Adrenal gland (tissue), 12 donors: ENCODE data around the gene ATM. TPM values are rescaled to one million over a fixed set of nuclear protein-coding genes. Genes with fewer than 3 reads are reported as not detected.
"Not testable (repeated sequence)": the region's sequence is repeated elsewhere in the genome, so short reads cannot be mapped to it uniquely, and the experiment has no call there.

Experiments used
- DNase-seq, 7 donors: peaks; one replicate each; pipeline ENCODE4 v3.0.0-alpha.2; 2019 to 2020
- H3K27ac ChIP-seq, 5 donors: fragments of 200-600 bp; sonication (generic) in 4 of 5; 1 replicate in 3 of 5; 2 replicates in 2 of 5; pipeline versions ENCODE4 v1.5.1 to v1.8.0; 2016 to 2020; ENCODE audit warnings: mild to moderate bottlenecking in 1 of 5
- H3K27me3 ChIP-seq: fragments of 200-600 bp; 2 replicates; pipeline ENCODE4 v1.8.0; 2021
- H3K36me3 ChIP-seq, 2 donors: fragments of 200-600 bp; replicated peaks in 1 of 2; 1 replicate in 1 of 2; 2 replicates in 1 of 2; pipeline versions ENCODE4 v1.5.1 to v1.8.0; 2018 to 2022
- H3K4me1 ChIP-seq, 2 donors: fragments of 200-600 bp; replicated peaks in 1 of 2; 1 replicate in 1 of 2; 2 replicates in 1 of 2; pipeline versions ENCODE4 v1.5.1 to v1.8.0; 2018 to 2021
- H3K4me3 ChIP-seq, 4 donors: fragments of 200-600 bp; sonication (generic) in 3 of 4; one replicate each; pipeline ENCODE4 v1.5.1; 2016 to 2018
- H3K9me3 ChIP-seq, 3 donors: fragments of 200-600 bp; sonication (generic) in 1 of 3; replicated peaks in 1 of 3; 1 replicate in 2 of 3; 2 replicates in 1 of 3; pipeline versions ENCODE4 v1.5.1 to v1.8.0; 2016 to 2021
- POLR2A ChIP-seq, 2 donors: fragments of 450-650 bp; IDR thresholded peaks; one replicate each; pipeline ENCODE4 v1.6.1; 2017; ENCODE audit warnings: antibody characterized with exemption in 2 of 2, mild to moderate bottlenecking in 2 of 2, moderate library complexity in 1 of 2
- WGBS, 4 donors: extraction: QIAGEN DNeasy Blood & Tissue Kit in 2 of 4; methylation state at CpG; one replicate each; pipeline versions ENCODE4 v1.1.5 to v1.1.7; 2013 to 2017; 5-methylcytosine and 5-hydroxymethylcytosine counted together
- intact Hi-C, 2 donors: fragments of 100-400 bp; cut with DNase I; formaldehyde crosslinking; loops; one replicate each; pipeline versions ENCODE4 v1.14.1 to v1.15.0; 2022 to 2023
- polyA plus RNA-seq, 3 donors: library from polyadenylated mRNA; stranded (reverse); fragments of 200-250 nt in 2 of 3; fragments of 350-450 nt in 1 of 3; fragmentation: Illumina TruSeq in 1 of 3; extraction: RNeasy Lipid Tissue Mini Kit (QIAGEN cat#74804) in 1 of 3; gene quantifications; one replicate each; pipeline ENCODE4 v1.2.3, GENCODE V29; 2013 to 2014
- total RNA-seq, 9 donors: library from RNA; depleted of rRNA in 4 of 9; stranded (reverse); fragments of >200 nt in 4 of 9; fragments of 120-200 nt in 1 of 9; fragmentation: NEBNext Ultra II Directional in 1 of 9; extraction: Animal tissue kit (Norgen Biotek cat#: 25700) in 1 of 9; gene quantifications; one replicate each; pipeline versions ENCODE4 v1.1.0 to v1.2.4, GENCODE V29; 2013 to 2023
- TF ChIP-seq, protein P1 (sequence below), 6 experiments: fragments of 450-650 bp in 4 of 6; fragments of 200-600 bp in 2 of 6; sonication (generic) in 1 of 6; IDR thresholded peaks; 1 replicate in 5 of 6; 2 replicates in 1 of 6; pipeline versions ENCODE4 v1.5.1 to v1.8.0; 2016 to 2021; ENCODE audit warnings: antibody characterized with exemption in 6 of 6, mild to moderate bottlenecking in 2 of 6, moderate library complexity in 1 of 6
- donor health status: healthy with polysubstance abuse.
- donor health status: Bipolar disorder and iron deficiency.
- donor health status: DM: yes; HTN: yes; CAD: no.
- donor health status: DM: no; HTN: no; CAD: no.
- donor health status: DM: no; HTN: no; CAD: no.
- donor health status: DM: yes; HTN: yes; CAD: no.

The ATM gene
- total and polyA plus RNA-seq, 12 donors: 19.9 to 127 (median 66.8) TPM

DNA sequence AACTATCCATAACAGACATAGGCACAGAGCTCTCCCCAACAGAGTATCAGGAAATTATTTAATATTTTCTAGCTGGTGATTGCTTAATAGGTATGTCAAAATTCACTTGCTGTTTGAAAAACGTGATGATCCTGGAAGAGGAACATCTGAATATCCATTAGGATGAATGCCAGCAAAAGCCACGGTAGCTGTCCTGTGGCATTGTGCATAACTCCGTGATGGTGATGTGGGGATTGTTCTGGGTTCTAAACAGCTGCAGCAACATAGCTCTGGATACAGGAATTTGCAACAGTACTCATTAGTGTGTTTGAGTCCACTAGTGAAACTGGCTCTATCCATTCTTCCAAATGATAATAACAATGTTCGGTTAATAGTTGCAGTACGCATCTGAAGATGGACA lies 165.7 kb downstream of the ATM start:
- intact Hi-C loops: no loop called here
- no peaks in the 10 kb centered on the region for H3K36me3 ChIP-seq
- H3K9me3 ChIP-seq: no peaks in the 10 kb centered on the region
- no peak overlapping the region for H3K27ac ChIP-seq
- no peak overlapping the region for H3K4me3 ChIP-seq
- TF ChIP-seq, protein P1, sequence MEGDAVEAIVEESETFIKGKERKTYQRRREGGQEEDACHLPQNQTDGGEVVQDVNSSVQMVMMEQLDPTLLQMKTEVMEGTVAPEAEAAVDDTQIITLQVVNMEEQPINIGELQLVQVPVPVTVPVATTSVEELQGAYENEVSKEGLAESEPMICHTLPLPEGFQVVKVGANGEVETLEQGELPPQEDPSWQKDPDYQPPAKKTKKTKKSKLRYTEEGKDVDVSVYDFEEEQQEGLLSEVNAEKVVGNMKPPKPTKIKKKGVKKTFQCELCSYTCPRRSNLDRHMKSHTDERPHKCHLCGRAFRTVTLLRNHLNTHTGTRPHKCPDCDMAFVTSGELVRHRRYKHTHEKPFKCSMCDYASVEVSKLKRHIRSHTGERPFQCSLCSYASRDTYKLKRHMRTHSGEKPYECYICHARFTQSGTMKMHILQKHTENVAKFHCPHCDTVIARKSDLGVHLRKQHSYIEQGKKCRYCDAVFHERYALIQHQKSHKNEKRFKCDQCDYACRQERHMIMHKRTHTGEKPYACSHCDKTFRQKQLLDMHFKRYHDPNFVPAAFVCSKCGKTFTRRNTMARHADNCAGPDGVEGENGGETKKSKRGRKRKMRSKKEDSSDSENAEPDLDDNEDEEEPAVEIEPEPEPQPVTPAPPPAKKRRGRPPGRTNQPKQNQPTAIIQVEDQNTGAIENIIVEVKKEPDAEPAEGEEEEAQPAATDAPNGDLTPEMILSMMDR (IDR thresholded peaks at IDR 0.05): no peak
- TF ChIP-seq POLR2A (IDR thresholded peaks at IDR 0.05): no peak
- 81 to 83% (median 82%) methylated on average over 5 of the region's 5 CpGs for WGBS, 4 donors
- H3K27me3 ChIP-seq: no peaks in the 10 kb centered on the region
- H3K4me1 ChIP-seq: no peaks in the 10 kb centered on the region
- DNase-seq: no peak

DNA sequence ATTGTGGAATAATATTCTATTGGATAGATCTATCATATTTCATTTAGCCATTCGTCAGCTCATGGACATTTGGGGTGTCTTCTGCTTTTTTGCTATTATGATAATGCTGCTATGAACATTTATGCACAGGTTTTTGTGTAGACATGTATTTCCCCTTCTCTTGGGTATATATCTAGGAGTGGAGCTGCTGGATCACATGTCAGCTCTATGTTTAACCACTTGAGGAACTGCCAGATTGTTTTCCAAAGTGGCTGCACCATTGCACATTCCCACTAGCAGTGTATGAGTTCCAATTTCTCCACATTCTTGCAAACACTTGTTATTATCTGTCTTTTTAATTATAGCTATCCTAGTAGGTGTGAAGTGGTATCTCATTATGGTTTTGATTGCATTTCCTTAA lies 169.5 kb downstream of the ATM start:
- Histone ChIP-seq H3K27ac (peak overlapping the region in 1 of 5 donors; percentile 20), H3K4me3 (no peak overlapping the region), H3K36me3 (no peaks in the 10 kb centered on the region), H3K27me3 (no peaks in the 10 kb centered on the region), H3K4me1 (no peaks in the 10 kb centered on the region), H3K9me3 (no peaks in the 10 kb centered on the region)
- 78 to 91% (median 82%) methylated on average over 1 of the region's 1 CpG for WGBS, 4 donors
- intact Hi-C loops: no loop called here
- TF ChIP-seq, protein P1 (IDR thresholded peaks at IDR 0.05): no peak
- TF ChIP-seq POLR2A (IDR thresholded peaks at IDR 0.05): no peak
- no peak for DNase-seq

DNA sequence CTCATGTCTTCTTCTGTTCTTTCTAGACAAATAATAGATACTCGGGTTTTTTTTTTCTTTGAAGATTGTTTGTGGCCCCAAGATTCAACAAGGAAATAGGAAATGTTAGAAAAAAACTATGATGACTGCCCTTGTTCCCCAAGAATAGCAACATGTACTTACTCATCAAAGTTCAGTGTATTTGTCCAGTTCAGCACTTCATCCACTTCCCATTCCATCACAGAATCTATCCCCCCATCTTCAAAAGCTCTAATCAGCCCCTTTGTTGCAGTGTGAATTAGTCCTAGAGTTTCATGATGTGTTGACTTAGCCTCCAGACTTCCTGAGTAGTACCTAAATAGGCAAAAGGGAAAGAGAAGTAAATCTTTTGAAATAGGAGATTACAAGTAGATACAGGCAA lies 170.2 kb downstream of the ATM start:
- no peak for DNase-seq
- intact Hi-C loops: no loop called here
- 8 to 36% (median 25%) methylated on average over 1 of the region's 1 CpG for WGBS, 4 donors

DNA sequence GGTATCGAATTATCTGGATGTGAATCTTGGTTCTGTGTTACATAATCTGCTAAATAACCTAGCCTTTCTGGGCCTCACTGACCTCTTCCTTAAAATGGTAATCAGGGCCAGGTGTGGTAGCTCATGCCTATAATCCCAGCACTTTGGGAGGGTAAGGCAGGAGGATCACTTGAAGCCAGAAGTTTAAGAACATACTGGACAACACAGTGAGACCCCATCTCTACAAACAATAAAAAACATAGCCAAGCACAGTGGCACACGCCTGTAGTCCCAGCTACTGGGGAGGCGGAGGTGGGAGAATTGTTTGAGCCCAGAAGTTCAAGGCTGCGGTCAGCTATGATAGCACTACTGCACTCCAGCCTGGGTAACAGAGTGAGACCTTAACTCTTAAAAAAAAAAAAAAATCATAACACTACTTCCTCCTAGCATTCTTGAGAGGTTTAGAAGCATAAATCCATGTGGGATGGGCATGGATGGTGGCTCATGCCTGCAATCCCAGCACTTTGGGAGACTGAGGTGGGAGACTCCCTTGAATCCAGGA lies 171.9 kb downstream of the ATM start:
- 66 to 82% (median 79%) methylated on average over 4 of the region's 4 CpGs for WGBS, 4 donors

More for the DNA sequence above, 170.2 kb downstream of the ATM start:
- Histone ChIP-seq H3K4me1 (no peaks in the 10 kb centered on the region), H3K36me3 (no peaks in the 10 kb centered on the region), H3K27me3 (no peaks in the 10 kb centered on the region), H3K27ac (peak overlapping the region in 1 of 5 donors; percentile 20), H3K9me3 (no peaks in the 10 kb centered on the region), H3K4me3 (no peak overlapping the region)
- no peak for TF ChIP-seq POLR2A (IDR thresholded peaks at IDR 0.05)
- TF ChIP-seq, protein P1 (IDR thresholded peaks at IDR 0.05): no peak

DNA sequence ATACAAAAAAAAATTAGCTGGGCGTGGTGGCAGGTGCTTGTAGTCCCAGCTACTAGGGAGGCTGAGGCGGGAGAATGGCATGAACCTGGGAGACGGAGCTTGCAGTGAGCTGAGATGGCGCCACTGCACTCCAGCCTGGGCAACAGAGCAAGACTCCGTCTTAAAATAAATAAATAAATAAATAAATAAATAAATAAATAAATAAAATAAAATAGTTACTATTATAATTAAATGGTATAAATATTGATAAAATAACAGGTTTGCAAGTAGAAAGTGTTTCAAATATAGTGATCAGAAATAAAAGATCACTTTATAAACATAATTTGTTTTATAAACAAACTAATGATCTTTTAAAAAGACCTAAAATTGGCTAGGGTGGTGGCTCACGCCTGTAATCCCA lies 173.8 kb downstream of the ATM start:
- H3K9me3 ChIP-seq, H3K4me1 ChIP-seq, H3K27ac ChIP-seq, H3K27me3 ChIP-seq, intact Hi-C loops, DNase-seq, H3K4me3 ChIP-seq, H3K36me3 ChIP-seq: not testable (repeated sequence)
- WGBS, 4 donors: 95 to 97% (median 96%) methylated on average over 6 of the region's 6 CpGs

More for the DNA sequence above, 171.9 kb downstream of the ATM start:
- Histone ChIP-seq H3K9me3 (no peaks in the 10 kb centered on the region), H3K4me1 (no peaks in the 10 kb centered on the region), H3K4me3 (no peak overlapping the region), H3K27ac (no peak overlapping the region), H3K27me3 (no peaks in the 10 kb centered on the region), H3K36me3 (no peaks in the 10 kb centered on the region)
- intact Hi-C loops: no loop called here
- peak in 2 of 7 donors; percentile 30 to 45 for DNase-seq
- TF ChIP-seq, protein P1 (IDR thresholded peaks at IDR 0.05): no peak
- TF ChIP-seq POLR2A (IDR thresholded peaks at IDR 0.05): no peak
